Liver (tissue), 9 donors: Measurements from ENCODE around the gene SGCG. TPM values are rescaled to one million over a fixed set of nuclear protein-coding genes. Genes with fewer than 3 reads are reported as not detected.

Experiments
- DNase-seq: peaks from one replicate; pipeline ENCODE4 v3.0.0-alpha.2; 2017; ENCODE audit warnings: low spot score
- H3K27ac ChIP-seq, 2 donors: one replicate each; pipeline ENCODE4 v1.7.0; 2013; ENCODE audit warnings: inconsistent platforms in 2 of 2, low read length in 2 of 2, control low read depth in 1 of 2, low read depth in 1 of 2, mild to moderate bottlenecking in 1 of 2
- H3K27me3 ChIP-seq, 4 donors: one replicate each; pipeline versions ENCODE4 v1.6.1 to v1.7.0; 2013; ENCODE audit warnings: low read length in 3 of 4, inconsistent platforms in 1 of 4, mild to moderate bottlenecking in 1 of 4, moderate library complexity in 1 of 4; ENCODE audit not compliant: control insufficient read depth in 4 of 4, insufficient read depth in 4 of 4
- H3K36me3 ChIP-seq, 4 donors: one replicate each; pipeline versions ENCODE4 v1.6.1 to v1.7.0; 2013; ENCODE audit warnings: low read length in 3 of 4, mild to moderate bottlenecking in 3 of 4, low read depth in 1 of 4, moderate library complexity in 1 of 4; ENCODE audit not compliant: control insufficient read depth in 4 of 4, insufficient read depth in 3 of 4
- H3K4me1 ChIP-seq, 4 donors: one replicate each; pipeline versions ENCODE4 v1.6.1 to v1.7.0; 2013; ENCODE audit warnings: low read length in 3 of 4, mild to moderate bottlenecking in 3 of 4, moderate library complexity in 1 of 4; ENCODE audit not compliant: control insufficient read depth in 4 of 4, insufficient read depth in 4 of 4
- H3K4me3 ChIP-seq, 3 donors: one replicate each; pipeline versions ENCODE4 v1.6.1 to v1.7.0; 2013; ENCODE audit warnings: low read length in 3 of 3, control low read depth in 1 of 3, low read depth in 1 of 3, mild to moderate bottlenecking in 1 of 3
- H3K9ac ChIP-seq, 2 donors: one replicate each; pipeline ENCODE4 v1.7.0; 2013; ENCODE audit warnings: low read length in 2 of 2, mild to moderate bottlenecking in 2 of 2, moderate library complexity in 2 of 2, control low read depth in 1 of 2, low read depth in 1 of 2
- H3K9me3 ChIP-seq, 4 donors: one replicate each; pipeline versions ENCODE4 v1.6.1 to v1.7.0; 2013; ENCODE audit warnings: low read length in 3 of 4; ENCODE audit not compliant: control insufficient read depth in 4 of 4
- EGR1 ChIP-seq, 2 donors: IDR thresholded peaks; 2 replicates each; pipeline ENCODE4 v1.6.1; 2016 to 2018; ENCODE audit warnings: antibody characterized with exemption in 2 of 2, low read depth in 2 of 2
- FOXA1 ChIP-seq: IDR thresholded peaks from 2 replicates; pipeline ENCODE4 v1.6.1; 2016; ENCODE audit warnings: antibody characterized with exemption
- FOXA2 ChIP-seq: IDR thresholded peaks from 2 replicates; pipeline ENCODE4 v1.6.1; 2016; ENCODE audit warnings: antibody characterized with exemption
- GABPA ChIP-seq, 2 donors: IDR thresholded peaks in 1 of 2; conservative IDR thresholded peaks in 1 of 2; 2 replicates each; pipeline ENCODE4 v1.6.1; 2016; ENCODE audit warnings: antibody characterized with exemption in 2 of 2, mild to moderate bottlenecking in 1 of 2, moderate library complexity in 1 of 2
- HNF4A ChIP-seq, 2 donors: conservative IDR thresholded peaks; 2 replicates each; pipeline ENCODE4 v1.6.1; 2016; ENCODE audit warnings: antibody characterized with exemption in 2 of 2, mild to moderate bottlenecking in 2 of 2
- HNF4G ChIP-seq: IDR thresholded peaks from 2 replicates; pipeline ENCODE4 v1.6.1; 2016; ENCODE audit warnings: antibody characterized with exemption
- JUND ChIP-seq, 2 donors: IDR thresholded peaks; 2 replicates each; pipeline ENCODE4 v1.6.1; 2016; ENCODE audit warnings: antibody characterized with exemption in 2 of 2
- NR2F2 ChIP-seq: IDR thresholded peaks from 2 replicates; pipeline ENCODE4 v1.6.1; 2016; ENCODE audit warnings: antibody characterized with exemption
- RAD21 ChIP-seq, 2 donors: IDR thresholded peaks; 2 replicates each; pipeline ENCODE4 v1.6.1; 2016; ENCODE audit warnings: antibody characterized with exemption in 2 of 2, mild to moderate bottlenecking in 2 of 2
- RXRA ChIP-seq, 2 donors: IDR thresholded peaks; 2 replicates each; pipeline ENCODE4 v1.6.1; 2017 to 2018; ENCODE audit warnings: antibody characterized with exemption in 2 of 2, mild to moderate bottlenecking in 1 of 2
- SP1 ChIP-seq: IDR thresholded peaks from 2 replicates; pipeline ENCODE4 v1.6.1; 2018; ENCODE audit warnings: antibody characterized with exemption, mild to moderate bottlenecking
- TAF1 ChIP-seq: conservative IDR thresholded peaks from 2 replicates; pipeline ENCODE4 v1.6.1; 2016; ENCODE audit warnings: antibody characterized with exemption, mild to moderate bottlenecking
- YY1 ChIP-seq: IDR thresholded peaks from 2 replicates; pipeline ENCODE4 v1.6.1; 2016; ENCODE audit warnings: antibody characterized with exemption, mild to moderate bottlenecking
- WGBS: extraction: QIAGEN DNeasy Blood & Tissue Kit; methylation state at CpG from one replicate; pipeline ENCODE4 v1.1.7; 2013; 5-methylcytosine and 5-hydroxymethylcytosine counted together
- polyA plus RNA-seq, 2 donors: library from polyadenylated mRNA; stranded (reverse) in 1 of 2; unstranded in 1 of 2; fragments of 200-250 nt in 1 of 2; fragments of >200 nt in 1 of 2; fragmentation: Nextera tagmentation in 1 of 2; extraction: Ambion mirVana in 1 of 2; gene quantifications; one replicate each; pipeline versions ENCODE4 v1.2.1 to v1.2.3, GENCODE V29; 2013 to 2015
- total RNA-seq, 2 donors: library from RNA; depleted of rRNA; stranded (reverse); fragments of >200 nt; gene quantifications; one replicate each; pipeline ENCODE4 v1.2.3, GENCODE V29; 2014
- TF ChIP-seq, protein P1 (sequence below): IDR thresholded peaks from 2 replicates; pipeline ENCODE4 v1.6.1; 2016; ENCODE audit warnings: antibody characterized with exemption, mild to moderate bottlenecking
- TF ChIP-seq, protein P2 (sequence below): IDR thresholded peaks from 2 replicates; pipeline ENCODE4 v1.6.1; 2016; ENCODE audit warnings: antibody characterized with exemption
- TF ChIP-seq, protein P3 (sequence below): IDR thresholded peaks from 2 replicates; pipeline ENCODE4 v1.6.1; 2016; ENCODE audit warnings: antibody characterized with exemption
- TF ChIP-seq, protein P4 (sequence below): IDR thresholded peaks from 2 replicates; pipeline ENCODE4 v1.6.1; 2016; ENCODE audit warnings: antibody characterized with exemption
- TF ChIP-seq, protein P5 (sequence below): fragments of 150-350 bp; IDR thresholded peaks from 2 replicates; pipeline ENCODE4 v1.5.1; 2017; ENCODE audit warnings: improper control_type of control experiment, low read depth, low read length; ENCODE audit not compliant: missing input control
- donor health status: healthy.
- donor health status: healthy.
- donor health status: healthy.
- donor health status: healthy.
- donor health status: healthy.

Gene SGCG
- total and polyA plus RNA-seq, 4 donors: not detected

DNA sequence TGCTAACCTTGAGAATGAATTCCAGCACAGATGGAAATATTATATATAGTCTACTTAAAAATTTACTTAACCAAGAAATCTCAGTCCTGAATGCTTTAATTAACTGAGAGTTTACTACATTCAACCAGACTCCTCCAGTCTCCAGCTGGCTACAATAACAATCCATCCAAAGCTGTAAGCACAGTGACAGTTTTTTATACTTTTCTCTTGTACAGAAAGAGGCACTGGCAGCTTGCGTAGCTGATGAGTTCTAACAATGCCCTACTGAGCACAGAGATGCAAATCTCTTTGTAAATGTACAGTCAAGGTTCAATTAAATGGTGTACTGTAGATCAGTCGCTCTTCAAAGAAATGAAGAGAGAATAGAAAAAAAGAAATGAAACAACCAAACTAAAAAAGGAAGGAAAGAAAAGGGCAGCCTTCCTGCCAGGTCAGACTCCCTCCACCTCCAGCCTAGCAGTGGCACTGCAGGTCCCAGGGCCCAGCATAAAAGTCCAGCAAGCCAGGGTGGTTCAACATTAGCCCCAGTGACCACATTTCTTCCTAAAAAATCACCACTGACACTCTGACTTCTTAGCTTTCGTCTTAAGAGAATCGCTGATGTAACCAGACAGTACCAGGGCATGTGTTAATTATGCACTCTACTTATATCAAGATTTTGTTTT is 164.3 kb downstream of the SGCG start:
- Histone ChIP-seq H3K9me3 (no peaks in the 10 kb centered on the region), H3K4me3 (no peak overlapping the region), H3K9ac (no peak overlapping the region), H3K27me3 (no peaks in the 10 kb centered on the region), H3K27ac (no peak overlapping the region), H3K36me3 (no peaks in the 10 kb centered on the region), H3K4me1 (no peaks in the 10 kb centered on the region)
- TF ChIP-seq YY1 (no peak), HNF4A (conservative IDR thresholded peaks at IDR 0.05) (no peak), RXRA (IDR thresholded peaks at IDR 0.05) (no peak), EGR1 (IDR thresholded peaks at IDR 0.05; ENCODE audit: low read depth in 2 of 2) (no peak), FOXA1 (no peak), SP1 (no peak), NR2F2 (no peak), HNF4G (no peak), JUND (IDR thresholded peaks at IDR 0.05) (no peak), RAD21 (IDR thresholded peaks at IDR 0.05) (no peak), TAF1 (no peak), GABPA (IDR thresholded peaks at IDR 0.05 in 1 of 2, conservative IDR thresholded peaks at IDR 0.05 in 1 of 2) (no peak), FOXA2 (no peak)
- TF ChIP-seq, protein P1, sequence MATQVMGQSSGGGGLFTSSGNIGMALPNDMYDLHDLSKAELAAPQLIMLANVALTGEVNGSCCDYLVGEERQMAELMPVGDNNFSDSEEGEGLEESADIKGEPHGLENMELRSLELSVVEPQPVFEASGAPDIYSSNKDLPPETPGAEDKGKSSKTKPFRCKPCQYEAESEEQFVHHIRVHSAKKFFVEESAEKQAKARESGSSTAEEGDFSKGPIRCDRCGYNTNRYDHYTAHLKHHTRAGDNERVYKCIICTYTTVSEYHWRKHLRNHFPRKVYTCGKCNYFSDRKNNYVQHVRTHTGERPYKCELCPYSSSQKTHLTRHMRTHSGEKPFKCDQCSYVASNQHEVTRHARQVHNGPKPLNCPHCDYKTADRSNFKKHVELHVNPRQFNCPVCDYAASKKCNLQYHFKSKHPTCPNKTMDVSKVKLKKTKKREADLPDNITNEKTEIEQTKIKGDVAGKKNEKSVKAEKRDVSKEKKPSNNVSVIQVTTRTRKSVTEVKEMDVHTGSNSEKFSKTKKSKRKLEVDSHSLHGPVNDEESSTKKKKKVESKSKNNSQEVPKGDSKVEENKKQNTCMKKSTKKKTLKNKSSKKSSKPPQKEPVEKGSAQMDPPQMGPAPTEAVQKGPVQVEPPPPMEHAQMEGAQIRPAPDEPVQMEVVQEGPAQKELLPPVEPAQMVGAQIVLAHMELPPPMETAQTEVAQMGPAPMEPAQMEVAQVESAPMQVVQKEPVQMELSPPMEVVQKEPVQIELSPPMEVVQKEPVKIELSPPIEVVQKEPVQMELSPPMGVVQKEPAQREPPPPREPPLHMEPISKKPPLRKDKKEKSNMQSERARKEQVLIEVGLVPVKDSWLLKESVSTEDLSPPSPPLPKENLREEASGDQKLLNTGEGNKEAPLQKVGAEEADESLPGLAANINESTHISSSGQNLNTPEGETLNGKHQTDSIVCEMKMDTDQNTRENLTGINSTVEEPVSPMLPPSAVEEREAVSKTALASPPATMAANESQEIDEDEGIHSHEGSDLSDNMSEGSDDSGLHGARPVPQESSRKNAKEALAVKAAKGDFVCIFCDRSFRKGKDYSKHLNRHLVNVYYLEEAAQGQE: no peak
- TF ChIP-seq, protein P2, sequence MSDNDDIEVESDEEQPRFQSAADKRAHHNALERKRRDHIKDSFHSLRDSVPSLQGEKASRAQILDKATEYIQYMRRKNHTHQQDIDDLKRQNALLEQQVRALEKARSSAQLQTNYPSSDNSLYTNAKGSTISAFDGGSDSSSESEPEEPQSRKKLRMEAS: no peak
- TF ChIP-seq, protein P3, sequence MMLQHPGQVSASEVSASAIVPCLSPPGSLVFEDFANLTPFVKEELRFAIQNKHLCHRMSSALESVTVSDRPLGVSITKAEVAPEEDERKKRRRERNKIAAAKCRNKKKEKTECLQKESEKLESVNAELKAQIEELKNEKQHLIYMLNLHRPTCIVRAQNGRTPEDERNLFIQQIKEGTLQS: no peak
- TF ChIP-seq, protein P4, sequence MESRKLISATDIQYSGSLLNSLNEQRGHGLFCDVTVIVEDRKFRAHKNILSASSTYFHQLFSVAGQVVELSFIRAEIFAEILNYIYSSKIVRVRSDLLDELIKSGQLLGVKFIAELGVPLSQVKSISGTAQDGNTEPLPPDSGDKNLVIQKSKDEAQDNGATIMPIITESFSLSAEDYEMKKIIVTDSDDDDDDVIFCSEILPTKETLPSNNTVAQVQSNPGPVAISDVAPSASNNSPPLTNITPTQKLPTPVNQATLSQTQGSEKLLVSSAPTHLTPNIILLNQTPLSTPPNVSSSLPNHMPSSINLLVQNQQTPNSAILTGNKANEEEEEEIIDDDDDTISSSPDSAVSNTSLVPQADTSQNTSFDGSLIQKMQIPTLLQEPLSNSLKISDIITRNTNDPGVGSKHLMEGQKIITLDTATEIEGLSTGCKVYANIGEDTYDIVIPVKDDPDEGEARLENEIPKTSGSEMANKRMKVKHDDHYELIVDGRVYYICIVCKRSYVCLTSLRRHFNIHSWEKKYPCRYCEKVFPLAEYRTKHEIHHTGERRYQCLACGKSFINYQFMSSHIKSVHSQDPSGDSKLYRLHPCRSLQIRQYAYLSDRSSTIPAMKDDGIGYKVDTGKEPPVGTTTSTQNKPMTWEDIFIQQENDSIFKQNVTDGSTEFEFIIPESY: no peak
- TF ChIP-seq, protein P5, sequence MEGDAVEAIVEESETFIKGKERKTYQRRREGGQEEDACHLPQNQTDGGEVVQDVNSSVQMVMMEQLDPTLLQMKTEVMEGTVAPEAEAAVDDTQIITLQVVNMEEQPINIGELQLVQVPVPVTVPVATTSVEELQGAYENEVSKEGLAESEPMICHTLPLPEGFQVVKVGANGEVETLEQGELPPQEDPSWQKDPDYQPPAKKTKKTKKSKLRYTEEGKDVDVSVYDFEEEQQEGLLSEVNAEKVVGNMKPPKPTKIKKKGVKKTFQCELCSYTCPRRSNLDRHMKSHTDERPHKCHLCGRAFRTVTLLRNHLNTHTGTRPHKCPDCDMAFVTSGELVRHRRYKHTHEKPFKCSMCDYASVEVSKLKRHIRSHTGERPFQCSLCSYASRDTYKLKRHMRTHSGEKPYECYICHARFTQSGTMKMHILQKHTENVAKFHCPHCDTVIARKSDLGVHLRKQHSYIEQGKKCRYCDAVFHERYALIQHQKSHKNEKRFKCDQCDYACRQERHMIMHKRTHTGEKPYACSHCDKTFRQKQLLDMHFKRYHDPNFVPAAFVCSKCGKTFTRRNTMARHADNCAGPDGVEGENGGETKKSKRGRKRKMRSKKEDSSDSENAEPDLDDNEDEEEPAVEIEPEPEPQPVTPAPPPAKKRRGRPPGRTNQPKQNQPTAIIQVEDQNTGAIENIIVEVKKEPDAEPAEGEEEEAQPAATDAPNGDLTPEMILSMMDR: no peak
- WGBS: 93% methylated on average over 4 of the region's 4 CpGs
- DNase-seq: no peak
